NCI-H2107 treated with DMSO at 0.1 percent for 48 hours (cell line): ENCODE data around the gene ZNF18.
"Not testable (repeated sequence)": the region's sequence is repeated elsewhere in the genome, so short reads cannot be mapped to it uniquely, and the experiment has no call there.

ENCODE experiments used
- DNase-seq: peaks from one replicate; lab custom pipeline; 2025; ENCODE audit not compliant: unreplicated experiment; lab: John Stamatoyannopoulos, UW

The ZNF18 gene

DNA sequence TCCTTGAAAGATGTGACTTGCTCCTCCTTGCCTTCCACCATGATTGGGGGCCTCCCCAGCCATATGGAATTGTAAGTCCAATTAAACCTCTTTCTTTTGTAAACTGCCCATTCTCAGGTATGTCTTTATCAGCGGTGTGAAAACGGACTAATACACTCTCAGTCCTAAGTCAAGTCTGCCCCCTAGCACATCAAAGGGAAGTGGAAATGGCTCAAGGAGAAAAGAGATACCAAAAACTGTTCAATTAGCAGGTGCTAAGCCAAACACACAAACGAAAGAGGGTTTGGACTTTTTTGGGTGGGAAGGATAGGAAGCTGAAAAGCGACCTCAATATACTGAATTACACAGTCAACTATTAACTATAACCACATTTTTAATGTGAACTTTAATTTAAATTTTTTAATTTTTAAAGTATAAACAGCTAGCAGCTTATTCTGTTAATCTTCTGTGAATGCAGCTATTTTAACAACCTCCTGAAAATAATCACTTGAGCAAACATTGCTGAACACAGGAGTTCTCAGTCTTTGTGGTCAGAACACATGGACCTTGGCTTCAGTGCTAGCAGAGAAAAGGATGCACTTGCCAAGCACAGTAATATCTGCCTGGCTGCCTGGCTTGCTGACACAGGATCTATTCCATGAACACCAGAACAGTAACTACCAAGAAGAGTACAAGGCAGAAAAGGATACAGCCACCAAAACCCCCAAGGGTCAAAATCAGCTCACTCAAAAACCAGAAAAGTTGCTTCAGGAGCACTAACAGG, 10.9 kb downstream of the ZNF18 start:
- DNase-seq, result no peak

DNA sequence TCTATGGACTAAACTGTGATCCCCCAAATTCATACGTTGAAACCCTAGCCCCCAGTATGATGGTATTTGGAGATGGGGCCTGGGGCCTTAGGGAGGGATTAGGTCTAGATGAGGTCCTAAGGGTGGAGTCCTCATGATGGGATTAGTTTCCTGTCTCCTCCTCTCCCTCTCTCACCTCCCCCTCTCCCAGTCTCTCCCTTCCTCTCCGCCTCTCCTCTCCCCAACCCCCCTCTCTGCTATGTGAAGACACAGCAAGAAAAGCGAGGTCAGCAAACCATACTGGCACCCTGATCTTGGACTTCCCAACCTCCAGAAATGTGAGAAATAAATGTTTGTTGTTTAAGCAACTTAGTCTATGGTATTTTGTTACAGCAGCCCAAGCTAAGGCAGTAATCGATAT, 15.4 kb downstream of the ZNF18 start:
- no peak for DNase-seq

DNA sequence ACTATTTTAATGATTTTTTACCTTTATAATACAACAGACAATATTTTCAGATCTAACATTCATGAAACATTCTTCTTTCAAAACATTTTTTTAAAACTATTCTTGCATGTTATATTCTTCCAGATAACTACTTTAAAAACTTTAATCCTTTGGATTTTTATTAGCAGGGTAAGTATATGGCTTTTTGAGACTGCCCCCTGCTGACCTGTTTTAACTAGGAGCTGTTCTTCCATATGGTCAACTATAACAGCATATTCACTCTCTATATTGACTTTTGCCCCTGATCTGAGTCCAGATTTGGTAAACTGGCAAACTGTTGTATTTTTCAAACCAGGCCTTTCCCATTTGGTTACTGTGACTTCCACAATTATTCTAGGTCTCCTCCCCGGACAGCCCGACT, 16.5 kb downstream of the ZNF18 start:
- no peak for DNase-seq

DNA sequence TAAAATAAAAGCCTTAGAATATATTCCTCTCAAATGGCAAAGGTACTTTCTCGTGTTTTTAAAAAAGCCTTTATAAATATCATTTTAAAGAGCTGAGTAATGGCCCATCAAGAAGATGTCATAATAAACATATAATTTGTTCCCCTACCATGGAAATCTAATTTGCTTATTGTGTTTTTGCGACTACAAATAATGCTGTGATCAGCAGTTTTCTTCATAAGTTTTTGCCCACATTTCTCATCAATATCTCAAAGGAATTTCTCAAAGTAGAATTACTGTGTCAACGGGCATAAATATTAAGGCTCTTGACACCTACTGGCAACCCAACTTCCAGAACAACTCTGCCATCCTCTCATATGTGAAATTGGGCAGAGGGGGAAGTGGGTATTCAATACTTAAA, 17.5 kb downstream of the ZNF18 start:
- no peak for DNase-seq

DNA sequence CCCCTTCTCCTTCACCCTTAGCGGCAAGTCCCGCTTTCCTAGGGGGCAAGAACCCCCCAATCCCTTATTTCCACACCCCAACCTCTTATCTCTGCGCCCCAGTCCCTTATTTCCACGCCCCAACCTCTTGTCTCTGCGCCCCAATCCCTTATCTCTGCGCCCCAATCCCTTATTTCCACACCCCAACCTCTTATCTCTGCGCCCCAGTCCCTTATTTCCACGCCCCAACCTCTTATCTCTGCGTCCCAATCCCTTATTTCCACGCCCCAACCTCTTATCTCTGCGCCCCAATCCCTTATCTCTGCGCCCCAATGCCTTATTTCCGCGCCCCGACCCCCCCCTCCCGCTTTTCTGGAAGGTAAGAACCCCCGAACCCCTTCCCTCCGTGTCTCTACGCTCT, 24.5 kb downstream of the ZNF18 start:
- DNase-seq, result not testable (repeated sequence)

DNA sequence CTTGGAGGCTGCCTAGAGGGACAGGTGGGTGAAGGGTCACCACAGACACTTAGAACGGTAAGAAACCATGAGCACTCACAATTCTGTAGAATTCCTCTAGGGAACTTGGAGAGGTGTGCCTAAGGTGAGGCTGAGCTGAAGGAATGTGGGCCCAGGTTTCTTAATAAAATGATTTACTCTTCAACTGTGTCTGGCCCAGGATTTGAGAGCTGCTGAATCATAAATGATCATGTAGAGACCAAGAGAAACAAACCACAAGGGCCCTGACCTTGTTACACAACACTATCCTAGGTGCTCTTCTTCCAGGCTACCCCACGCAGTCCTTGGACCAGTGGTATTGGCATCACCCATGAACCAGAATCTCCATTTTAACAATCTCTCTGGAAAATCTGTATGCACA, 27.7 kb downstream of the ZNF18 start:
- DNase-seq, result no peak

DNA sequence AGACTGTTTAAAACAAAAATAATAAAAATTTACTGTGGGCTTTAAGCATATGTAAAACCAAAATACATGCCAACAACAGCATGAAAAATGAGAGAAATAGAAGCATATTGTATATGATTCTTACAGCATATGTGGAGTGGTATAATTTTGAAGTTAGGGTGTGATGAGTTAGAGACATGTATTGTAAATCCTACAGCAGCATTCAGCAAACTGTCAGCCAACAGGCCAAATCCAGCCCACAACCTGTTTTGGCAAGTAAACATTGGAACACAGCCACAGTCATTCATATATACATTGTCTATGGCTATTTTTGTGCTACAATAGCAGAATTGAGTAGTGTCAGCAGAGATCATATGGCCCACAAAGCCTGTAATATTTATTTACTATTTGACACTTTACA, 42.3 kb downstream of the ZNF18 start:
- no peak for DNase-seq

DNA sequence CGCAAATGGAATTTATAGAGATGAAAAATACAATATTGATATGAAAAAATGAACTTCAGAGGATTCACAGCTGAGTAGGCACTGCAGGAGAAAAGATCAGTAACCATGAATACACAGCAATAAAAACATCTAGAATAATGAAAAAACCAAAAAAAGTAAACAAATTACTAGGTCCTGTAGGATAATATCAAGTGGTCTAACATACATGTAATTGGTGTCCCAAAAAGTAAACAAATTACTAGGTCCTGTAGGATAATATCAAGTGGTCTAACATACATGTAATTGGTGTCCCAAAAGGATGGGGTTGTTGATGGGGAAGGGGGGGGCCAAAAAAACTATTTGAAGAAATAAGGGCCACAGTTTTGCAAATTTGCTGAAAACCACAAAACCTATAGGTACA, 43.4 kb downstream of the ZNF18 start:
- DNase-seq, result no peak

DNA sequence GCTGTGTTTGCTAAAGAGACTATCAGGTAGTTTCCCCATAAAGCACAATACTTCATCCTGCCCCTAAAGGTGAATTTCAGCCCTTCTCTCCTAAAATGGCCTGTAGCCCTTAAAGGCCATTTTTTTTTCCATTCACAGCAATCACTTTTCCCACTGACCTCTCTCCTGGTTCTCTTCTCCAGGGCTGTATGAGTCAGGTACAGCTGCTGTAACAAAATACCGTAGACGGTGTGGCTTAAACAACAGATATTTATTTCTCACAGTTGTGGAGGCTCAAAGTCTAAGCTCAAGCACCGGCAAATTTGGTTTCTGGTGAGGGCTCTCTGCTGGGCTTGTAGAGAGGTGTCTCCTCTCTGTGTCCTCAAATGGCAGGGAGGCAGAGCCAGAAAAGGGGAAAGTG, 44.7 kb downstream of the ZNF18 start:
- no peak for DNase-seq

DNA sequence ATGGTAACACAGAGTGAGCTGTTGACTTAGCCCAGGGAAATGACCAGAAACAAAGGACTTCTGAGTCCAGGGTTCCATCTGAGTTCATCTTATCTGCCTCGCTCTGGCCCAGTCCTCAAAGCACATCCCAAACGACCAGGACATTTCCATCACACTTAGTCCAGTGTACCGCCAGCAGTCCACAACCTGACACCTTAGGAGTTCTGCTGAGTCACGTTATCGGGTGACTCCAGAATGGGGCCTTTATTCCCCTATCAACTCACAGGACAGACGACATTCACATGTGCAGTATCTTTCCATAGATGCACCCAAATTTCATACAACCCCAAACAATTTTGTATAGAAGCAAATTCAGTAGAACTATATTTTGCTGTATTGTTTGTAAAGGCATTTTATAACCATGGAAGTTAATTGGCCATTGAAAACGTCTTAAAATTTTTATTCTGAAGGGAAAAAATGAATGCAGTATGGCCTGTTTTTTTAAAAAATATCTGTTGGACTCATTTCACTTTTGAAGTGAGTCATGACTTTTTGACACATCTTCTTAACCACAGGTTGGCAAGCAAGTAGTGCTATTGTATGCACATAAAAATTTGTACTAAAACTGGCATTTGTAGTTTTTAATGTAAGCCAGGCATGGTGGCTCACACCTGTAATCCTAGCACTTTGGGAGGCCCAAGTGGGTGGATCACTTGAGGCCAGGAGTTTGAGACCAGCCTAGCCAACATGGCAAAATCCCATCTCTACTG, 46.3 kb downstream of the ZNF18 start:
- no peak for DNase-seq

DNA sequence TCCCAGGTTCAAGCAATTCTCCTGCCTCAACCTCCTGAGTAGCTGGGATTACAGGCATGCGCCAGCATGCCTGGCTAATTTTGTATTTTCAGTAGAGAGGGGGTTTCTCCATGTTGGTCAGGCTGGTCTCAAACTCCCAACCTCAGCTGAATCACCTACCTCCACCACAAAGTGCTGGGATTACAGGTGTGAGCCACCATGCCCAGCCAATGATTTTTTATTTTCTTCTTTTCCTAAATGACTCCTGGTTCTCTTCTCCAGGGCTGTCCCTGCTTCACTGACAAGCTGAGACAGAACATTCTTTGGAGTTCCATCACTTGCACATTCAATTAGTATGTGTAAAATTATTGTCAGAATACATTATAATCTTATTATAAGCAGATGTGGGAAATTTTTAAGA, 47.7 kb downstream of the ZNF18 start:
- DNase-seq, result not testable (repeated sequence)

DNA sequence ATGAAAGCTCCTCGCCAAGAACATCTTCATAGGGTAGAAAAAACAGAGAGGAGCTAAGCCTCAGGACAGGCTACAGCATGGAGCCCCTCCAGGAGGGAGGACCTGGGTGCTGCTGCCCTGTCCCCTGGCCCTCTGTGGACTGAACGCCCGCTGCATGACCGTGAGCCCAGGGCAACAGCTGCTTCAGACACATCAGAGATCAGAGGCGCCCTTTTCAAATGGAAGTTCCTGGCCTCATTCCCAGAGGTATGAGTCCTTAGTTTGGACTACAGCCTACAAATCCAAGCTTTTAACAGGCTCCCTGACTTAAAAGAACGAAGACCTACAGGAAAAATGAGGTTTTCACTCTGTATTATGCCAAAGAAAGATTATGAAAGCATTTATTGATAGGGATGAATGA, 48.5 kb downstream of the ZNF18 start:
- no peak for DNase-seq

DNA sequence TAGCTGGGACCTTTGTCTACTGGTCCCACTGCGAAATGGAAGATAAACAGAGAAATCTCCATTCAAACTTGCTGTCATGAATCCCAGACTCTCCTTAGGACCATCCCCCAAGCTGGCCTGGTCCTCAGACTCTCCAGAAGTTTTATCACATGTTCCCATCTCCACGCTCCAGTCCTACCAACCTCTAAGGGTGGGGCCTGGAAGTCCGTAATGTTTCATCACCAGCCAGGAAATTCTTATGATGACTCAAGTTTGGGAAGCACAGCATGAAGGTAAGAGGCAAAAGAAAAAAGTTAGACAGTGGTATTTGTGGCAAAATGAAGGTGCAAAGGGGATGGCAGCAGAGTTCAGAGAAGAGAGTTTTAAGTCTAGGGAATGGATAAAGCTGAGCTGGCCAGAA, 52.7 kb downstream of the ZNF18 start:
- no peak for DNase-seq

DNA sequence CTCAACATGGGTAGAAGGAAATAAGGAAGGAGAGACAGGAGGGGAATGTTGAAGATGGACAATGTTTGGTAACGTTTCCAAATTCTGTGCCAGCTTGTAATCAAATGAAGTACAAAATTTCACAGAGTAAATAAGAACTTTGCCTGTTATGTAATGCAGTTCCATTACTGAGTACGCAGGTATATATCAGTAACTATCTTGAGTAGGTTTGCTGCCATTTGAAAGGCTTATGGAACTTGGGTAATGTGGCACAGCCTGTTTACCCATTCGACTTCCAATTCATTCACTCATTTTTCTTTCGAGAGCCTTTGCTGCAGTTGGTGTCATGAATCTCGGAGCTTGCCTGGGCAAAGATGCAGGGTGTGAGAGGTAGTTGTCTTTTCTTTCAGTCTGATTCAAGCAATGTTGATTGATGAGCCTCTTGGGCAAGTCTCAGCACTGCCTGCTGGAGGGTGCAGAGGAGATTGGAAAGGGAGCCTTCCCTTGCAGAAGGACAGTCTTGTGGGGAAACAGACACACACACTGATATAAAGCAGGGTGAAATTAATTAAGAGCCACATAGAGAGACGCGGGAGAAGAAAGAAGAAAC, 53.4 kb downstream of the ZNF18 start:
- no peak for DNase-seq

DNA sequence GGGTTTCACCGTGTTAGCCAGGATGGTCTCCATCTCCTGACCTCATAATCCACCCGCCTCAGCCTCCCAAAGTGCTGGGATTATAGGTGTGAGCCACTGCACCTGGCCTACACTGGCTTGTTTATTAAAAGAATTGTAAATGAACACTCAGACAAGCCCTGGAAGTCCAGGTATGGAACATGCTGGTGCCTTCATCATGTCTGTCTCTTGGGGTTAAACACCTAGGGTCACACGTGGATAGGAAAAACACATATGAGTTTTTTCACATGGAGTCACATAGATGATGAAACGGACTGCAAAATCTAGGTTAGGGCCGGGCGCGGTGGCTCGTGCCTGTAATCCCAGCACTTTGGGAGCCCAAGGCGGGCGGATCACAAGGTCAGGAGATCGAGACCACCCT, 54.2 kb downstream of the ZNF18 start:
- DNase-seq, result not testable (repeated sequence)

DNA sequence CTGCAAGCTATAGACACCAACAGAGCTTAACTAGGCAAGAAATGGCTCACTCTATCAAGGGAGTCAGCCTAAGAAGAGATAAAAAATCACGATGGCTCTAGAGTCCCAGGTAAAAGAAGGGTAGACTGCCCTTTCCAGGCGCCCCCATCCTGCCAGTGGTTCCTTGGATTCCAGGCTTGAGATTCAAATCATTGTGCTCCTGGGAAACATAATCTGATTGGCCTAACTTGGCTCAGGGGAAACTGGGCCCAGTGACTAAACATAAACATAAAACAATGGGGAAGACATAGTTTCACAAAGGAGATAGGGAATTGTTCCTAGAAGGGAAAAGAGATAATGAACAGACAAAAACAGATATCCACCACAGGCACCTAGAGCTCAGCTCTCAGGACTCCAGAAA, 56.4 kb downstream of the ZNF18 start:
- no peak for DNase-seq

DNA sequence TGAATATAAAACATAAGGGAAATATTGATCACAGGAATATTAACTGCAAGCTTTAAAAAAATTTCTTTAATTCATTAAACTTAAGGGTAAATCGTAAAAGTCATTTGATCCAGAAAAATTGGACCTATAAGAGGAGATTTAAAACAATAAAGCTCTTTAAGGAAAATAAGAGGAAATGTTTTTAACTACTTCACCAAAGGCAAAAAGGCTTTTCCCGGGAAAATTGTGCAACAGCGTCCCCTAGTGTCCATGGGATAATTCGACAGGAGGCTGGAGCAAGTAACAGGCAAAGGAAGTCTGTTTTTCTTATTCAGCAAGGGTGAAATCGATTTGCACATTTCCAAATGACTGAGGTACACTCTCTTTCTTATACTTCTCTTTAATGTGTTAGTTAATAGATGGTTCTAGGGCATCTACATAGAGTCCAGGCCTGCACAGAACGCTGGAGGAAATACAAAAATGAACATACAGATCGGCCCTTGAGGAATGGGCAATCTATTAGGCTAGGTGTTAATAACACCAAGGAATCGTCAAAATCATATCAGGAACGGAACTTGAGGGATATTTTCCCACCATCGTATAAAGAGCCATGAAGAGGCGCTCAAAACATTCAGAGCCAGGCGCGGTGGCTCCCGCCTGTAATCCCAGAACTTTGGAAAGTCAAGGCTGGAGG, 61.4 kb downstream of the ZNF18 start:
- no peak for DNase-seq

DNA sequence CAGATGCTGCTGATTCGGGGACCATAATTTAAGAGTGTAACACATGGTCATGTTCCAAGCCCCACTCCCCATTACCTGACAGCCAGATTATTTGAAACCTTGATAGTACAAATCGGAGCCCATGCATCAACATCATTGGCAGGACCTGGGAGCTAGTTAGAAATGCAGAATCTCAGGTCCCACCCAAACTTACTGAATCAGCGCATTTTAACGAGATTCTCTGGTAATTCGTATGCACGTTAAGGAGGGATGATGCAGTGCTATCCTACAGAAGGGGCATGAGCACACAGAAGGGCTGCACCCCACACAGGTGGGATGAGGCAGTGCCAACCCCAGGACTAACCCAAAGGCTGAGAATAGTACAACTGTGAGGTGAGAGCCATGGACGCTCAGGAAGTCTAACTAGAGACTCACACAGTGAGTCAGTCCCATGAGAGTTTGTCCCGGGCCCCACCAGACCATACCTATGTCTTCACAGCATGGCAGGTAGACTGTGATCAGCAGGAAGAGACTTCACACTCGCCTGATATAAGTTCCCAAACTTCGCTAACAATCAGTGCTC, 64.9 kb downstream of the ZNF18 start:
- no peak for DNase-seq

DNA sequence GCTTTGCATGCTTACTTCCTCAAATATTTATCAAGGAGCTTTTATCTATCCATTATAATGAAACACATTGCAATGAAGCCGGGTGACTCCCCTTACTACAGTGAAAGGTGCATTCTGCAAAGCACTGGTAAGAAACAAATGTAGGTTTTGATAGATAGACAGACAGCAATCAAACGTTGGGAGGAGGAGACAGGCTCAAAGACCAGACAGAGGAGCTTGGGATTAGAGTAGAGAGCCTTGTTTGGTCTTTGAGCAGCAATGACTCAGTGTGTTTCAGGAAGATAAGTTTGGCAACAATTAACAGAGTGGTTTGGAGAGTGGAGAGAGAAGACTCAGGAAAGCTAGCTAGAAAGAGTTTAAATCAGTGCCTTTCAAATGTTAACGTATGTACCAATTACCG, 68.8 kb downstream of the ZNF18 start:
- DNase-seq, result no peak
